Loucy (cell line): ENCODE data around the gene BIRC2.

ENCODE experiments used
- CTCF ChIP-seq: fragments of 200-600 bp; sonication (generic); conservative IDR thresholded peaks from 2 replicates; pipeline ENCODE4 v1.5.1; 2014; ENCODE audit warnings: mild to moderate bottlenecking, antibody characterized with exemption, low read length
- EZH2phosphoT487 ChIP-seq: fragments of 200-600 bp; IDR thresholded peaks from 2 replicates; pipeline ENCODE4 v1.6.1; 2018; ENCODE audit warnings: antibody characterized with exemption, mild to moderate bottlenecking, moderate library complexity, borderline replicate concordance

- no peak for TF ChIP-seq EZH2phosphoT487
- TF ChIP-seq CTCF, result no peak
Observed at GRCh38 chr11:102343809-102344208, 3.2 kb upstream of the BIRC2 start.
